K562 (cell line): ENCODE measurements around the gene AGBL1.

ENCODE experiments used
- HEY1 ChIP-seq: fragments of 250-450 bp; sonication (Bioruptor Pico); IDR thresholded peaks from 2 replicates; pipeline ENCODE4 v1.5.0; 2020; ENCODE audit warnings: mild to moderate bottlenecking, moderate library complexity, borderline replicate concordance
- RFX5 ChIP-seq: IDR thresholded peaks from 2 replicates; pipeline ENCODE4 v1.6.1; 2011; ENCODE audit warnings: low read depth, mild to moderate bottlenecking, improper control_type of control experiment, low read length
- ZNF253 ChIP-seq: fragments of 250-450 bp; sonication (Bioruptor Pico); conservative IDR thresholded peaks from 2 replicates; pipeline ENCODE4 v1.6.1; 2021; ENCODE audit warnings: mild to moderate bottlenecking
- TF ChIP-seq, protein P1 (sequence below): fragments of 450-650 bp; formaldehyde crosslinking; IDR thresholded peaks from 2 replicates; pipeline ENCODE4 v1.4.0; 2020; ENCODE audit warnings: mild to moderate bottlenecking, mixed read lengths

GRCh38 chr15:86041399-86041798 lies 38.3 kb upstream of the AGBL1 start:
- no peak for TF ChIP-seq RFX5
- TF ChIP-seq, protein P1, sequence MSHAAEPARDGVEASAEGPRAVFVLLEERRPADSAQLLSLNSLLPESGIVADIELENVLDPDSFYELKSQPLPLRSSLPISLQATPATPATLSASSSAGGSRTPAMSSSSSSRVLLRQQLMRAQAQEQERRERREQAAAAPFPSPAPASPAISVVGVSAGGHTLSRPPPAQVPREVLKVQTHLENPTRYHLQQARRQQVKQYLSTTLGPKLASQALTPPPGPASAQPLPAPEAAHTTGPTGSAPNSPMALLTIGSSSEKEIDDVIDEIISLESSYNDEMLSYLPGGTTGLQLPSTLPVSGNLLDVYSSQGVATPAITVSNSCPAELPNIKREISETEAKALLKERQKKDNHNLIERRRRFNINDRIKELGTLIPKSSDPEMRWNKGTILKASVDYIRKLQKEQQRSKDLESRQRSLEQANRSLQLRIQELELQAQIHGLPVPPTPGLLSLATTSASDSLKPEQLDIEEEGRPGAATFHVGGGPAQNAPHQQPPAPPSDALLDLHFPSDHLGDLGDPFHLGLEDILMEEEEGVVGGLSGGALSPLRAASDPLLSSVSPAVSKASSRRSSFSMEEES: no peak
- no peak for TF ChIP-seq ZNF253 (CRISPR knock-in tag)
- no peak for TF ChIP-seq HEY1 (CRISPR knock-in tag)
